PFSK-1 (cell line): Measurements from ENCODE around the gene EBF4.

Experiments
- FOXP2 ChIP-seq: optimal IDR thresholded peaks from 2 replicates; pipeline ENCODE3; 2011; ENCODE audit warnings: borderline replicate concordance, control low read depth, inconsistent platforms; ENCODE audit not compliant: insufficient read depth; ENCODE audit errors: extremely low read length, extremely low read depth
- POLR2AphosphoS5 ChIP-seq: IDR thresholded peaks from 2 replicates; pipeline ENCODE4 v1.6.1; 2012; ENCODE audit warnings: low read depth, mild to moderate bottlenecking, control low read depth, low read length, moderate library complexity
- REST ChIP-seq, 2 experiments: IDR thresholded peaks; 2 replicates each; pipeline versions ENCODE4 v1.6.1 to v1.8.0; 2011 to 2012; ENCODE audit warnings: low read depth in 2 of 2, low read length in 2 of 2, control low read depth in 1 of 2, inconsistent platforms in 1 of 2, mild to moderate bottlenecking in 1 of 2, moderate library complexity in 1 of 2; ENCODE audit not compliant: insufficient read depth in 1 of 2
- SIN3A ChIP-seq: IDR thresholded peaks from 2 replicates; pipeline ENCODE4 v1.6.1; 2012; ENCODE audit warnings: mild to moderate bottlenecking, low read length, moderate library complexity, borderline replicate concordance; ENCODE audit not compliant: insufficient read depth
- TAF1 ChIP-seq: IDR thresholded peaks from 2 replicates; pipeline ENCODE4 v1.6.1; 2012; ENCODE audit warnings: low read length, control low read depth, borderline replicate concordance; ENCODE audit not compliant: insufficient read depth

Gene EBF4

DNA sequence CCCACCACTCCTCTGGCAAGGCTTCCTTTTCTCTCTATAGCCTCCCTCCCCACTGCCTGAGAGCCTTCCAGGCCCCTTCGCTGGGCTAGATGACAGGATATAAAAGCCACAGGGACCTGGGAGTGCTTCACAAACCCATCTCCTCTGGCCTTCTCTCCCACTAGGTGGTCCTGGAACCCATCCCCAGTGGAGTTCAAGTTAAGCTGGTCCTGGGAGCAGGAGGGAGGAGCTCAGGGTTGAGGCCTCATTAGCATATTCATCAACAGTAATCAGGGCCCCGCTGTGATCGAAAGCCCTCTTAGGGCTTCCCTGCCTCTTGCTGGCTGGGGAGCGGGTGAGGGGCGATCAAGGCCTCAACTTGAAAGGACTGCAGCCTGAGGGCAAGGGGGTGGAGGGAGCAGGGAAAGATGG is 9.1 kb downstream of the EBF4 start:
- TF ChIP-seq TAF1 = no peak
- TF ChIP-seq REST (IDR thresholded peaks at IDR 0.05; ENCODE audit: insufficient read depth in 1 of 2, low read depth in 2 of 2, low read length in 2 of 2) = no peak
- TF ChIP-seq POLR2AphosphoS5 = no peak
- no peak for TF ChIP-seq SIN3A
- TF ChIP-seq FOXP2 = no peak

- TF ChIP-seq POLR2AphosphoS5 (no peak), SIN3A (no peak), REST (IDR thresholded peaks at IDR 0.05; ENCODE audit: insufficient read depth in 1 of 2, low read depth in 2 of 2, low read length in 2 of 2) (no peak), FOXP2 (no peak), TAF1 (no peak)
Observed at GRCh38 chr20:2703716-2704475, 11.3 kb downstream of the EBF4 start.

GRCh38 chr20:2705931-2706645 is 13.5 kb downstream of the EBF4 start:
- TF ChIP-seq TAF1 = no peak
- no peak for TF ChIP-seq POLR2AphosphoS5
- no peak for TF ChIP-seq SIN3A
- TF ChIP-seq REST (IDR thresholded peaks at IDR 0.05; ENCODE audit: insufficient read depth in 1 of 2, low read depth in 2 of 2, low read length in 2 of 2) = no peak
- no peak for TF ChIP-seq FOXP2

DNA sequence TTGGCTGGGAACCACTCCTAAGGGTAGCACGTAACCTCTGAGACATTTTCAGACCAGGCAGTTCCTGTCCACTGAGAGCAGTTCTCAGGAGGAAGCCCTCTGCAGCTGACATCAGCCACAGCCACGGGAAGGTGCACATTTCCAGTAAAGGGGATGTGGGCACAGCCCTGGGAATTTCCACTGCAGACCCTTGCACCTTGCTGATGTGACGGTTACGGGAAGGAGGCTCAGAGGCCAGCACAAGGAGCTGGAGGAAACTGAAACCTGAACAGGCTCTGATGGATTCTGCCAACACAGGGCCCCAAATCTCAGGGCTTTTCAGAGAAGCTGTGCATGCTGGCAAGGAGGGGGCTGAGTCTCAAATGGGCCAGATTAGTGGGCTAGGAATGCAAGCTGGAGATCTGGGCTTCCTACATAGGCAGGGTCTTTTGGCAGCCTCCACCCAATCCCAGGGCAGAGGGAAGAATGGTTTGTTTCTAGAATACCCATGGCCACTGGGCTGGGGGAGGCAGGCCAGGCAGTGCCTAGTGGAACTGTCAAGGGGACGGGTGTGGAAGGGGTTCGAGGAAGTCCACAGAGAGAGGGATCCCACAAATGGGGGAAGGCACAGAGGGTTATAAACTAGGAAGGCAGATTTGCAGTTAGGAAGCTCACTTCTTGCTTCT is 14.2 kb downstream of the EBF4 start:
- TF ChIP-seq POLR2AphosphoS5 (no peak), FOXP2 (no peak), SIN3A (no peak), REST (IDR thresholded peaks at IDR 0.05; ENCODE audit: insufficient read depth in 1 of 2, low read depth in 2 of 2, low read length in 2 of 2) (no peak), TAF1 (no peak)
